ENCODE data around the gene NUP43.

DNA sequence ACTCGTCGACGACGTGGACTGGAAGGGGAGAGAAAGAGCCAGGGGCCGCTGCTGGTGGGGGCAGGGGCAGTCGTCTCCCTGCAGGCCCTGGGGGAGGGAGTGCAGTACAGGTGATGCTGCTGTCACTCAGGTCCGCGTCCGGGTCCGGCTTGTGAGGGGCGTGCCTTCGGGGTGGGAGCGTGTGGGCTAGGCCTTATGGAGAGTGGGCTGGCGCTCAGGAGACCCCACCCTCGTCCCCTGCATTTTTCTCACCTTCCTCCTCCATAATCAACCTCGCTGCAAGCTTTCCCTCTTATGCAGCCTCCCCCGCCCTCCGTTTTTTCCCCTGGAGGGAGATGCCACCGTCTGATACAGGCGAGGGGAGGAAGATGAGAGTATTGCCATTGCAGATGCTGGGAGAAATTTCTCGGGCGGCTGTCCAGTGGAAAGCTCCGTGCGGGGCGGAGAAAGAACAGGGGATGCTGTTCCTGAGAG lies 3.8 kb upstream of the NUP43 start:
- TF ChIP-seq, protein P1, sequence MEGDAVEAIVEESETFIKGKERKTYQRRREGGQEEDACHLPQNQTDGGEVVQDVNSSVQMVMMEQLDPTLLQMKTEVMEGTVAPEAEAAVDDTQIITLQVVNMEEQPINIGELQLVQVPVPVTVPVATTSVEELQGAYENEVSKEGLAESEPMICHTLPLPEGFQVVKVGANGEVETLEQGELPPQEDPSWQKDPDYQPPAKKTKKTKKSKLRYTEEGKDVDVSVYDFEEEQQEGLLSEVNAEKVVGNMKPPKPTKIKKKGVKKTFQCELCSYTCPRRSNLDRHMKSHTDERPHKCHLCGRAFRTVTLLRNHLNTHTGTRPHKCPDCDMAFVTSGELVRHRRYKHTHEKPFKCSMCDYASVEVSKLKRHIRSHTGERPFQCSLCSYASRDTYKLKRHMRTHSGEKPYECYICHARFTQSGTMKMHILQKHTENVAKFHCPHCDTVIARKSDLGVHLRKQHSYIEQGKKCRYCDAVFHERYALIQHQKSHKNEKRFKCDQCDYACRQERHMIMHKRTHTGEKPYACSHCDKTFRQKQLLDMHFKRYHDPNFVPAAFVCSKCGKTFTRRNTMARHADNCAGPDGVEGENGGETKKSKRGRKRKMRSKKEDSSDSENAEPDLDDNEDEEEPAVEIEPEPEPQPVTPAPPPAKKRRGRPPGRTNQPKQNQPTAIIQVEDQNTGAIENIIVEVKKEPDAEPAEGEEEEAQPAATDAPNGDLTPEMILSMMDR (IDR thresholded peaks at IDR 0.05; ENCODE audit: low read depth, low read length) = no peak
- TF ChIP-seq POLR2A (IDR thresholded peaks at IDR 0.05; ENCODE audit: extremely low read depth, insufficient read length) = no peak
- TF ChIP-seq MYC (IDR thresholded peaks at IDR 0.05; ENCODE audit: low read depth, low read length) = no peak

All from NB4 (cell line).